SH-SY5Y (cell line): ENCODE results near the gene NVL.

Experiments used
- GATA2 ChIP-seq: IDR thresholded peaks from 2 replicates; pipeline ENCODE4 v1.6.1; 2011; ENCODE audit warnings: mild to moderate bottlenecking, low read depth, low read length
- GATA3 ChIP-seq: IDR thresholded peaks from 2 replicates; pipeline ENCODE4 v1.6.1; 2011; ENCODE audit warnings: low read depth, mild to moderate bottlenecking, low read length, moderate library complexity

DNA sequence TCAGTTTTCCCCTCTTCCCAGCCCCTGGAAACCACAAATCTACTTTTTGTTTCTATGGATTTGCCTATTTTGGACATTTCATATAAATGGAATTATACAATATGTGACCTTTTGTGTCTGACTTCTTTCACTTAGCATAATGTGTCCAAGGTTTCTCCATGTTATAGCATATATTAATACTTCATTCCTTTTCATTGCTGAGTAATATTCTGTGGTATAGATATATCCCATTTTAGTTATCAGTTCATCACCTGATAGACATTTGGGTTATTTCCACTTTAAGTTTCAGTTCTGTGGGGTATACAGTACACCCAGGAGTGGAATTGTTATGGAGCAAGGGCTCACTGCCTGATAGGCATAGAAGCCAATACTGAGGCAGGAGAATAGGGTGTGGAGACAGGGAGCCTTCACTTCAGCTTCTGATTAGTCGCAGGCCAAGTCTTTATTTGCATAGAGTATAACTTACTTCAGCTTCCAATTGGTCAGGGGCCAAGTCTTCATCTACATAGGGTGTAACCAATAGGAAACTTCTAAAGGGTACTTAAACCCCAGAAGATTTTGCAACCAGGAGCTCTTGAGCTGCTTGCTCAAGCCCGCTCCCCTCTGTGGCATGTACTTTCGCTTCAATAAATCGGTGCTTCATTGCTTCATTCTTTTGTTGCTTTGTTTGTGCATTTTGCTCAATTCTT is 8.3 kb upstream of the NVL start:
- no peak for TF ChIP-seq GATA3
- no peak for TF ChIP-seq GATA2
